Hepatocyte (in vitro differentiated cells): Measurements from ENCODE around the gene DDIT3. TPM values are rescaled to one million over a fixed set of nuclear protein-coding genes. Genes with fewer than 3 reads are reported as not detected.

ENCODE experiments used
- DNase-seq: peaks from one replicate; pipeline ENCODE4 v3.0.0-alpha.2; 2016; ENCODE audit warnings: low spot score
- H2AFZ ChIP-seq: fragments of 200-600 bp; sonication (generic); 2 replicates; pipeline ENCODE4 v1.6.0; 2016; ENCODE audit warnings: antibody characterized with exemption, mild to moderate bottlenecking
- H3K27ac ChIP-seq: fragments of 200-600 bp; sonication (generic); 2 replicates; pipeline ENCODE4 v1.5.1; 2016; ENCODE audit warnings: mild to moderate bottlenecking
- H3K27me3 ChIP-seq: fragments of 200-600 bp; sonication (generic); 2 replicates; pipeline ENCODE4 v1.6.1; 2016
- H3K36me3 ChIP-seq: fragments of 200-600 bp; sonication (generic); replicated peaks from 2 replicates; pipeline ENCODE4 v1.5.1; 2016; ENCODE audit warnings: low read depth; ENCODE audit not compliant: insufficient read depth
- H3K4me1 ChIP-seq: fragments of 200-600 bp; sonication (generic); 2 replicates; pipeline ENCODE4 v1.5.1; 2016; ENCODE audit warnings: mild to moderate bottlenecking, moderate library complexity; ENCODE audit not compliant: insufficient read depth
- H3K4me2 ChIP-seq: fragments of 200-600 bp; sonication (generic); 2 replicates; pipeline ENCODE4 v1.6.0; 2016
- H3K4me3 ChIP-seq: fragments of 200-600 bp; sonication (generic); 2 replicates; pipeline ENCODE4 v1.5.1; 2016; ENCODE audit warnings: mild to moderate bottlenecking
- H3K79me2 ChIP-seq: fragments of 200-600 bp; sonication (generic); 2 replicates; pipeline ENCODE4 v1.6.0; 2017; ENCODE audit warnings: mild to moderate bottlenecking
- H3K9me2 ChIP-seq: fragments of 200-600 bp; sonication (generic); replicated peaks from 2 replicates; pipeline ENCODE4 v1.6.0; 2017; ENCODE audit warnings: mild to moderate bottlenecking; ENCODE audit not compliant: insufficient read depth
- H3K9me3 ChIP-seq: fragments of 200-600 bp; sonication (generic); 2 replicates; pipeline ENCODE4 v1.5.1; 2016; ENCODE audit warnings: low read depth, mild to moderate bottlenecking
- H4K20me1 ChIP-seq: fragments of 200-600 bp; sonication (generic); 2 replicates; pipeline ENCODE4 v1.6.0; 2016; ENCODE audit warnings: mild to moderate bottlenecking; ENCODE audit not compliant: insufficient read depth, poor library complexity, severe bottlenecking
- EZH2 ChIP-seq: fragments of 200-600 bp; sonication (generic); IDR thresholded peaks from 2 replicates; pipeline ENCODE4 v1.6.1; 2016; ENCODE audit warnings: antibody characterized with exemption, mild to moderate bottlenecking, borderline replicate concordance
- EZH2phosphoT487 ChIP-seq: fragments of 200-600 bp; sonication (generic); IDR thresholded peaks from one replicate; pipeline ENCODE4 v1.6.1; 2018; ENCODE audit warnings: antibody characterized with exemption, mild to moderate bottlenecking, low read depth, moderate library complexity; ENCODE audit not compliant: unreplicated experiment, severe bottlenecking
- whole genome bisulfite sequencing: methylation state at CpG from one replicate; pipeline ENCODE4 v1.1.6; 2016; ENCODE audit warnings: low lambda C conversion rate; ENCODE audit errors: missing lambda C conversion rate; 5-methylcytosine and 5-hydroxymethylcytosine counted together
- polyA plus RNA-seq: library from polyadenylated mRNA; unstranded; fragments of >200 nt; fragmentation: Nextera tagmentation; extraction: Ambion mirVana; gene quantifications from 2 replicates; pipeline ENCODE4 v1.2.1, GENCODE V29; 2016
- total RNA-seq: library from RNA; depleted of rRNA; stranded (reverse); fragments of >200 nt; gene quantifications from 2 replicates; pipeline ENCODE4 v1.2.3, GENCODE V29; 2014
- TF ChIP-seq, protein P1 (sequence below): fragments of 200-600 bp; sonication (generic); IDR thresholded peaks from 2 replicates; pipeline ENCODE4 v1.5.1; 2016; ENCODE audit warnings: antibody characterized with exemption, mild to moderate bottlenecking; ENCODE audit not compliant: poor library complexity

DDIT3 gene
- total and polyA plus RNA-seq, 2 experiments from 2014 or later = 92.7 to 133 TPM

DNA sequence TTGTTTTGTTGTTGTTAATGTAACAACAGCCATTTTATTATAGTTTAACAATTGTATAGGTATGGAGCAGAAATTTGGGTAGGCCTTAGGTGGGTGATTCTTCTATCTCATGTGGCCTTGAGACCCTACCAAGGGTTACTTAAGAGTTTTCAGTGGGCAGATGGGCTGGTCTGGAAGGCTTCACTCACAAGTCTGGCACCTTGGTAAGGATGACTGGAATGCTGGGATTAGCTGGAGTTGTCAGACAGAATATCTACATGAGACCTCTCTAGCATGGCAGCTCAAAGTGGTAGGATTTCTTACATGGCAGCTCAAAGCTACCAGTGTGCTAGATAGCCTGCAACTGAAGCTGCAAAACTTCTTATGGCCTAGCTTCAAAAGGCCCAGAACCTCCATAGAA, 34.6 kb downstream of the DDIT3 start:
- H3K27ac ChIP-seq = no peak overlapping the region

GRCh38 chr12:57483466-57483865, 36.8 kb downstream of the DDIT3 start:
- peaks cover 3% of the 10 kb centered on the region for H3K27me3 ChIP-seq
- no peaks in the 10 kb centered on the region for H3K36me3 ChIP-seq
- no peaks in the 10 kb centered on the region for H3K9me2 ChIP-seq
- DNase-seq = no peak
- peaks cover 5% of the 10 kb centered on the region for H3K79me2 ChIP-seq
- WGBS = 48% methylated on average over 5 of the region's 5 CpGs
- no peak overlapping the region for H3K27ac ChIP-seq
- no peak overlapping the region for H2AFZ ChIP-seq
- H3K4me3 ChIP-seq = no peak overlapping the region
- no peaks in the 10 kb centered on the region for H3K4me1 ChIP-seq
- H3K9me3 ChIP-seq = no peaks in the 10 kb centered on the region
- TF ChIP-seq, protein P1, sequence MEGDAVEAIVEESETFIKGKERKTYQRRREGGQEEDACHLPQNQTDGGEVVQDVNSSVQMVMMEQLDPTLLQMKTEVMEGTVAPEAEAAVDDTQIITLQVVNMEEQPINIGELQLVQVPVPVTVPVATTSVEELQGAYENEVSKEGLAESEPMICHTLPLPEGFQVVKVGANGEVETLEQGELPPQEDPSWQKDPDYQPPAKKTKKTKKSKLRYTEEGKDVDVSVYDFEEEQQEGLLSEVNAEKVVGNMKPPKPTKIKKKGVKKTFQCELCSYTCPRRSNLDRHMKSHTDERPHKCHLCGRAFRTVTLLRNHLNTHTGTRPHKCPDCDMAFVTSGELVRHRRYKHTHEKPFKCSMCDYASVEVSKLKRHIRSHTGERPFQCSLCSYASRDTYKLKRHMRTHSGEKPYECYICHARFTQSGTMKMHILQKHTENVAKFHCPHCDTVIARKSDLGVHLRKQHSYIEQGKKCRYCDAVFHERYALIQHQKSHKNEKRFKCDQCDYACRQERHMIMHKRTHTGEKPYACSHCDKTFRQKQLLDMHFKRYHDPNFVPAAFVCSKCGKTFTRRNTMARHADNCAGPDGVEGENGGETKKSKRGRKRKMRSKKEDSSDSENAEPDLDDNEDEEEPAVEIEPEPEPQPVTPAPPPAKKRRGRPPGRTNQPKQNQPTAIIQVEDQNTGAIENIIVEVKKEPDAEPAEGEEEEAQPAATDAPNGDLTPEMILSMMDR = no peak
- TF ChIP-seq EZH2 (no peak), EZH2phosphoT487 (no peak)
- no peaks in the 10 kb centered on the region for H4K20me1 ChIP-seq
- H3K4me2 ChIP-seq = no peak overlapping the region

More for the DNA sequence above, 34.6 kb downstream of the DDIT3 start:
- no peaks in the 10 kb centered on the region for H3K9me3 ChIP-seq
- no peaks in the 10 kb centered on the region for H4K20me1 ChIP-seq
- H3K4me1 ChIP-seq = peaks cover 11% of the 10 kb centered on the region
- peaks cover 23% of the 10 kb centered on the region for H3K79me2 ChIP-seq
- H3K9me2 ChIP-seq = no peaks in the 10 kb centered on the region
- TF ChIP-seq, protein P1 = no peak
- TF ChIP-seq EZH2phosphoT487 (no peak), EZH2 (no peak)
- no peak overlapping the region for H2AFZ ChIP-seq
- H3K4me3 ChIP-seq = no peak overlapping the region
- H3K4me2 ChIP-seq = no peak overlapping the region
- no peaks in the 10 kb centered on the region for H3K27me3 ChIP-seq
- no peak for DNase-seq
- no peaks in the 10 kb centered on the region for H3K36me3 ChIP-seq

GRCh38 chr12:57481671-57482070, 38.6 kb downstream of the DDIT3 start:
- Histone ChIP-seq H3K9me2 (no peaks in the 10 kb centered on the region), H3K36me3 (no peaks in the 10 kb centered on the region), H2AFZ (no peak overlapping the region), H3K4me3 (no peak overlapping the region), H3K4me2 (no peak overlapping the region), H3K79me2 (no peaks in the 10 kb centered on the region), H3K27me3 (peaks cover 12% of the 10 kb centered on the region), H3K27ac (no peak overlapping the region), H3K4me1 (no peaks in the 10 kb centered on the region), H3K9me3 (no peaks in the 10 kb centered on the region), H4K20me1 (no peaks in the 10 kb centered on the region)
- DNase-seq = no peak
- TF ChIP-seq EZH2phosphoT487 (no peak), EZH2 (no peak)
- TF ChIP-seq, protein P1 = no peak
- WGBS = 53% methylated on average over 1 of the region's 1 CpG
